ENCODE measurements around the gene NHLH2.

DNA sequence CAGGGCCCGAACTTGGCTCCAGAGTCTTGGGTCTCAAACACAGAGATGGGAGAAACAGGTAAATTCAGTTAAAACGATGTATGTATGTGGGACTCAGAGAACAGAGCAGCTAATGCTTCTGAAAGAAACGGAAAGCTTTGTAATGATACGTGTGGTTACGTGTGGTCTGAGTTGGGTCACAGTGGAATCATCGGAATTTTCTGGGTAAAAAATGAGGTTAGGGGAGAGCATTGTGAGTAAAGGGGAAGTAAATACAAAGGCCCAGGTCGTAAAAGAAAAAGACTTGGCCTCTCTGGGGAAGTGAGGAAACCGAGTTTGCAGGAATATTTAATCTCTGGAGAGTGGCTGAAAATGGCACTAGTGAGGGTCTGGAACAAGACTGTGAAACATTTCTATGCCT is 8.3 kb downstream of the NHLH2 start:
- TF ChIP-seq POLR2A (IDR thresholded peaks at IDR 0.05): no peak
- TF ChIP-seq, protein P1, sequence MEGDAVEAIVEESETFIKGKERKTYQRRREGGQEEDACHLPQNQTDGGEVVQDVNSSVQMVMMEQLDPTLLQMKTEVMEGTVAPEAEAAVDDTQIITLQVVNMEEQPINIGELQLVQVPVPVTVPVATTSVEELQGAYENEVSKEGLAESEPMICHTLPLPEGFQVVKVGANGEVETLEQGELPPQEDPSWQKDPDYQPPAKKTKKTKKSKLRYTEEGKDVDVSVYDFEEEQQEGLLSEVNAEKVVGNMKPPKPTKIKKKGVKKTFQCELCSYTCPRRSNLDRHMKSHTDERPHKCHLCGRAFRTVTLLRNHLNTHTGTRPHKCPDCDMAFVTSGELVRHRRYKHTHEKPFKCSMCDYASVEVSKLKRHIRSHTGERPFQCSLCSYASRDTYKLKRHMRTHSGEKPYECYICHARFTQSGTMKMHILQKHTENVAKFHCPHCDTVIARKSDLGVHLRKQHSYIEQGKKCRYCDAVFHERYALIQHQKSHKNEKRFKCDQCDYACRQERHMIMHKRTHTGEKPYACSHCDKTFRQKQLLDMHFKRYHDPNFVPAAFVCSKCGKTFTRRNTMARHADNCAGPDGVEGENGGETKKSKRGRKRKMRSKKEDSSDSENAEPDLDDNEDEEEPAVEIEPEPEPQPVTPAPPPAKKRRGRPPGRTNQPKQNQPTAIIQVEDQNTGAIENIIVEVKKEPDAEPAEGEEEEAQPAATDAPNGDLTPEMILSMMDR (IDR thresholded peaks at IDR 0.05): no peak

Measured in lower leg skin (tissue), 3 donors.